Stimulated activated effector memory CD8-positive, alpha-beta T cell treated with anti-CD3 and anti-CD28 coated beads, Interleukin-12 subunit alpha, Interleukin-12 subunit beta, amount 100 ng/mL, for 72 hours (primary cell): ENCODE measurements around the gene PHACTR1.

Source experiments
- ATAC-seq: fragments of 150-1000 bp; cut with Tn5 transposase; 2 replicates; pipeline ENCODE4 v1.10.0; 2021
- DNase-seq, 2 donors: peaks; one replicate each; pipeline ENCODE4 v3.0.0; 2021 to 2022; ENCODE audit warnings: low spot score in 2 of 2
- H3K27ac Mint-ChIP-seq: one replicate; pipeline ENCODE4 v1.8.0; 2022; ENCODE audit warnings: mild to moderate bottlenecking, mixed read lengths
- H3K36me3 Mint-ChIP-seq: one replicate; pipeline ENCODE4 v1.8.0; 2022; ENCODE audit warnings: mild to moderate bottlenecking, mixed read lengths
- H3K4me1 Mint-ChIP-seq: one replicate; pipeline ENCODE4 v1.8.0; 2022; ENCODE audit warnings: mixed read lengths
- H3K4me3 Mint-ChIP-seq: one replicate; pipeline ENCODE4 v1.8.0; 2022; ENCODE audit warnings: mild to moderate bottlenecking, mixed read lengths
- H3K9me3 Mint-ChIP-seq: one replicate; pipeline ENCODE4 v1.8.0; 2022; ENCODE audit warnings: mixed read lengths

Gene PHACTR1

DNA sequence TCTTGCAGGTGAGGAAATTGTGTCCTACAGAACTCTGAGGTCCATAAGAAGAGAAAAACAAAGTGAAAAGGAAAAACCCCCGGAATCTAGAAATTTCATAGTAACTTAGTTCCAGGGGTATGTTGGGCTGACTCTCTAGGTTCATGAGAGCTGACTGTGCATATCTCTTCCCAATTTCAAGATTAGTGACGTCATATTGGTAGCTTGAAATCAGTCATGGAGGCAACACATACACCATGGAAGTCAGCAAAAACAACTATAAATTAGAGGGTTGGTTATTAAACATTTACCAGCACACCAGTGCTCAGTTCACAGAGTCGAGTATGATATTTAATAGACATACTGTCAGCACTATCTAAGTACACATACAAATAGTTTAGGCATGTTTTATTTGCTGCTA, 49.8 kb downstream of the PHACTR1 start:
- no peaks in the 10 kb centered on the region for H3K4me1 Mint-ChIP-seq
- no peak for ATAC-seq
- no peak overlapping the region for H3K27ac Mint-ChIP-seq
- no peak for DNase-seq
- no peak overlapping the region for H3K4me3 Mint-ChIP-seq
- no peaks in the 10 kb centered on the region for H3K36me3 Mint-ChIP-seq
- no peaks in the 10 kb centered on the region for H3K9me3 Mint-ChIP-seq

DNA sequence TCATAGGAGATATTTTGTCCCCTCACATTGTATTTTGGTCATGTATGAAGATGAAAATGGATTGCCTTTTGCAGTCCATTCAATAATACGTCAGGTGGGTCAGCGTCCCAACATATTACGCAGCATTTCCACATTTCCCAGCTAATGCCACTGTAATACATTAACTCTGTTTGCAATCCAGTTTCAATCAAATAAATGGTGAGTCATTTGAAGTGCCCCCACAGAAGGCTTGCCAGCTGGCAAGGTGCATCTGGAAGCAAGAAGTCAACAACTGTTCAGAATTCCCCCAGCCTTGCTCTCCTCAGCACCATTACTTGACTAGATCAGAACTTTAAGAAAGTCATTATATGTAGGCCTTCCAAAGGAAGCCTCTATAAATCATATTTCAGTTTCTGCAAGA, 50.4 kb downstream of the PHACTR1 start:
- Mint-ChIP-seq H3K27ac (no peak overlapping the region), H3K4me3 (no peak overlapping the region), H3K9me3 (no peaks in the 10 kb centered on the region), H3K36me3 (no peaks in the 10 kb centered on the region), H3K4me1 (no peaks in the 10 kb centered on the region)
- DNase-seq: no peak
- ATAC-seq: no peak

DNA sequence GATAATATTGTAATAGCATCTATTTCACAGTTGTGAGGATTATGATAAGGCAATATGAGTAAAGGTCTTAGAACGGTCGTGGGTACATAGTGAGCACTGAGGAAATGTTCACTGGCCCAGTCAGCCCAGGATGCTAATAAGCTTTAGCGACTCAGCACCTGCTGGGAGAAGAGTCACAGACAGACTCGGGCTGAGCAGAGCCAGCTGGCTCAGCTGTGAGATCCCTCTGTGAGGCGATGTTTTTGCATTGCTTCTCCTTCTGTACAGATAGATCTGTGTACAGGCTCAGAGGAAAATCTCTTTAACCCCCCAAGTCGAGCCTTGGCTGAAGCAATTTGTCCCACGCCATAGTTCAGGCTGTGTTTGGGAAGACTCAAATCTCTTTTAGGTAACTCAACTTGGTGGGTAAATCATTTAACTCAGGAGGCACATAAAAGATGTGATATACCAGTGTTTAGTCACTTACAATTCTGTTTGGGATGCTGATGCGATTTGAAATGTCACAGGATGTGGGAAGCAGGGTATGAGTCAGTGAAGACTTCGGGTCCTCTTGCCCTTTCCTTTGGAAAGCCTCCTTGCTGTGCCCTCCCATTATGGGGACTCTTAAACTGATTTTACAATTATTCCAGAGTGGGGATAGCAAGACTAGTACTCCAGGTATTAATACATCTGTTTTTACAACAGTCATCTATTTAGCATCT, 53.1 kb downstream of the PHACTR1 start:
- Mint-ChIP-seq H3K36me3 (no peaks in the 10 kb centered on the region), H3K4me1 (no peaks in the 10 kb centered on the region), H3K4me3 (no peak overlapping the region), H3K9me3 (no peaks in the 10 kb centered on the region), H3K27ac (no peak overlapping the region)
- no peak for DNase-seq
- no peak for ATAC-seq

DNA sequence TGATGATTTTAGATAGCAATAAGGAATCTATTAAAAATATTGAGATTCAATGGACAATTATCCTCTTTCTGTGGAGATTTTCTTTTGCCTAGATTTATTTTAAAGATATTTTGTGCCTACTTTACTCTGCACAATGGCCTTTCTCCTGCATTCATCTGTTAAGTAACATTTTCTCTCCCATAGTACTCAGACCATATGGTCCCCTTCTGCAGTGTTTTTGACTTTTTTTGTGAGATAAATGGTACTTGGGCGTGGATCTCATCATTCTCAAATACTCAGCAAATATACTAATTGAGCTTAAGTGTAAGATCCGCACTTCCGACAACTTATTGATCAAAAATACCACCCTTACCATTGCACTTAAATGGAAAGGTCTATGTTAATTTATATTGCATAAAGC, 55.8 kb downstream of the PHACTR1 start:
- ATAC-seq (no peak), DNase-seq (no peak)
- no peak overlapping the region for H3K4me3 Mint-ChIP-seq
- H3K36me3 Mint-ChIP-seq: no peaks in the 10 kb centered on the region
- no peaks in the 10 kb centered on the region for H3K9me3 Mint-ChIP-seq
- no peaks in the 10 kb centered on the region for H3K4me1 Mint-ChIP-seq
- H3K27ac Mint-ChIP-seq: no peak overlapping the region

DNA sequence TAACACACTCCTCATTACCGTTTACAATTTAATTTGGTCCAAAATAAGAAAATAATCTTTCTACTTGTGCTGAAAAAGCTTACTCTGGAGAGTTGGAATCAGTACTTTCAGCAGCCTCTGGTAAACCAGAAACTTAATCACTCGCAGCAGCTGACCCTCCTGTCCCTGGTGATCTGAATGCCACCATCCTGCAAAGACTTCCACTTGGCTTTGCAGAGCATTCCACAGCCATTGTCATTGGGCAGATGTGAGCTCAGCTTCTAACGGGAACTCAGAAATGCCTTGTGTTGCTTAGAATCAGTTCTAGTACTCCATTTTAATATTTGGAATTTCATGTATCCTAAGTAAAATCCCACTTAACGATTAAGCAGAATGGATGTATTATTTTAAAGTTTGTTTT, 59.7 kb downstream of the PHACTR1 start:
- H3K9me3 Mint-ChIP-seq: no peaks in the 10 kb centered on the region
- no peak overlapping the region for H3K27ac Mint-ChIP-seq
- H3K4me3 Mint-ChIP-seq: no peak overlapping the region
- DNase-seq: no peak
- no peaks in the 10 kb centered on the region for H3K4me1 Mint-ChIP-seq
- H3K36me3 Mint-ChIP-seq: no peaks in the 10 kb centered on the region
- no peak for ATAC-seq

DNA sequence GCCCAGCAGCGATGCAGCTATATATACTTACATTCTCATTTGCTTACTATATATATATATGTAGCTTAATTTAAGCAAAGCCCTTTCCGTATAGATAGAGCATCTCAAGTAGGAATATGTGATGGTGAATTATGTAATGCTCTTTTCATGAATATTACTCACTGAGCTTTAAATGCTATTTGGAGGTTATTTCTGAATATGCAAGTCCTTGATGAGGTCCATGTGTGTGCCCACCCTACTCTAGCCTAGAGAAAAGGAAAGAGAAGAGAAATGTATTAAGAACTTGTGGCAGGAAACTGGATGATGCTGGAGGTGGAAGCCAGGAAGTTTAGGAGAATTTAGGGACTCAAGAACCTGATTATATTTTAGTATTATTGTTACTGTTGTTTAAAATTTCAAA, 63.2 kb downstream of the PHACTR1 start:
- Mint-ChIP-seq H3K27ac (no peak overlapping the region), H3K36me3 (no peaks in the 10 kb centered on the region), H3K4me3 (no peak overlapping the region), H3K9me3 (no peaks in the 10 kb centered on the region), H3K4me1 (no peaks in the 10 kb centered on the region)
- ATAC-seq: no peak
- DNase-seq: no peak

DNA sequence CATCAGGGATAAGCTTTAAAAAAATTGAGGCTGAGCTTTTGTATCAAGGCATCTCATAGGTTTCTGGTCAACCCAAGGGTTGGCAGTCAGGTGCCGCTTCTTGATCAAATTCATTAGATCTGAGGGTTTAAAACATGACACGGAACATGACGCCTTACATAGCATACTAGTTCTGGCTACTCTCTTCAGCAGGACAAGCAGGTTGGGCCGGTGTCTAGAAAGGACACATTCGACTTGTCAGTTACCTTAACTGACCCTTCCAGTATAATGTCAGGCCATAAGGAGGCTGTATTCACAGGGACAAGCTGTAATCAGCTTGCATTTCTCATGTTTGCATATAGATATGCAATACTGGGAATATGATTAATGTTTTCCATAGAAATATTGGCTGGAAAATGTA, 65.6 kb downstream of the PHACTR1 start:
- H3K36me3 Mint-ChIP-seq: no peaks in the 10 kb centered on the region

DNA sequence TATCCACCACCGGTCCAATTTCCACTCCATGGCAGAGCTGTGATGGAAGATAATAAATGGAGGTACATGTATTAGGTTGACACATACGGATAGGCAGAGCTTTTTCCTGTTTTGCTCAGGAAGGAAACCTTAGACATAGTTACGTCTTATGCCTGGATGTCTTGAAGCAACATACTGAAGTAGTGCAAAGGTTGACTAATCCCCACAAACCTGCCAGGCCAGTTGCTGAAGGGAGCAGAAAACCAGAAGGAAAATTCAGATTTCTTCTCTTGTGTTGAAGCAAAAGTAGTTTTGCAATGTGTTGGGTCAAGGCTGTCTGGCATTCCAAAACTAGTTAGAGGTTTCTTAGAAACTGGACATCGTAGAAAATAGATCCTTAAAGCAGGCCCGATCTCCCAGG, 68.7 kb downstream of the PHACTR1 start:
- Mint-ChIP-seq H3K4me3 (no peak overlapping the region), H3K4me1 (no peaks in the 10 kb centered on the region), H3K27ac (no peak overlapping the region), H3K36me3 (no peaks in the 10 kb centered on the region), H3K9me3 (no peaks in the 10 kb centered on the region)
- ATAC-seq (no peak), DNase-seq (no peak)

More for the DNA sequence above, 65.6 kb downstream of the PHACTR1 start:
- H3K4me1 Mint-ChIP-seq: no peaks in the 10 kb centered on the region
- no peak for ATAC-seq
- H3K27ac Mint-ChIP-seq: no peak overlapping the region
- no peak overlapping the region for H3K4me3 Mint-ChIP-seq
- no peaks in the 10 kb centered on the region for H3K9me3 Mint-ChIP-seq
- no peak for DNase-seq

DNA sequence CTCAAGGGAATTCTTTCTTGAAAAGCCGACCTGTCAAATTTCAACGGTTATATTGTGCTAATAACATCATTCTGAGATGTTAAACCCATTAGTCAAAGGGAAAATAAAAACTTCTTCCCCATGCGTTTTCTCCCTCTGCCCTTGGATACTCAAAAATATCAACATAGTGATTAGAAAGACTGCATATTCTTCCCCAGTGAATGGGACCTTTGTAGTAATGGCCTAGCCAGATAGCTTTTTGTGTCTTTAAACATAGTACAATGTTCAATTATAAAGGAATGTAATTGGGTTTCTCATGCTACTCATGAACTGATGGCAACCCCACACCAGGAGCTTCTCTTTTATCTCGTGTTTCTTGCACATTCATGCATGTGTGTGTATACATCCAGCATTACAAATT, 69.4 kb downstream of the PHACTR1 start:
- no peak for DNase-seq
- H3K27ac Mint-ChIP-seq: no peak overlapping the region
- H3K4me3 Mint-ChIP-seq: no peak overlapping the region
- no peaks in the 10 kb centered on the region for H3K4me1 Mint-ChIP-seq
- no peaks in the 10 kb centered on the region for H3K36me3 Mint-ChIP-seq
- no peak for ATAC-seq
- no peaks in the 10 kb centered on the region for H3K9me3 Mint-ChIP-seq

DNA sequence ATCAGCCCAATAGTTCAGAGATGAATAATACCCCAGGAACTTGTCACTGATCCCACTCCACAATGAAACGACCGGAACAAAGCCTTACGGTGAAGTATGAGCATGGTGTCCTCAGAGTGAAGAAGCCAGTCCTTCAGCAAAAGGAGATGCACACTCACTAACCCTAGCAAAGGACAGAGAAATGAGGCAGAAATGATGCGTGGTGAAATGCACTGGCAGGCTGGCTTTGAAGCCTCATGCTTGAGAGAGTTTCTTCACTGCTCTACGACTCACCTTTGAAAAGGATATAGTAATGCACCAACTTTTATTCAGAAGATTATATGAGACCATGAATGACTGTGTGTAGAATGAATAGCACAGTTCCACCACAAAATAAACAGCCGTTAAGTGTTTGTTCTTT, 74.8 kb downstream of the PHACTR1 start:
- Mint-ChIP-seq H3K4me3 (no peak overlapping the region), H3K9me3 (no peaks in the 10 kb centered on the region), H3K36me3 (no peaks in the 10 kb centered on the region), H3K4me1 (no peaks in the 10 kb centered on the region), H3K27ac (no peak overlapping the region)
- ATAC-seq (no peak), DNase-seq (no peak)

DNA sequence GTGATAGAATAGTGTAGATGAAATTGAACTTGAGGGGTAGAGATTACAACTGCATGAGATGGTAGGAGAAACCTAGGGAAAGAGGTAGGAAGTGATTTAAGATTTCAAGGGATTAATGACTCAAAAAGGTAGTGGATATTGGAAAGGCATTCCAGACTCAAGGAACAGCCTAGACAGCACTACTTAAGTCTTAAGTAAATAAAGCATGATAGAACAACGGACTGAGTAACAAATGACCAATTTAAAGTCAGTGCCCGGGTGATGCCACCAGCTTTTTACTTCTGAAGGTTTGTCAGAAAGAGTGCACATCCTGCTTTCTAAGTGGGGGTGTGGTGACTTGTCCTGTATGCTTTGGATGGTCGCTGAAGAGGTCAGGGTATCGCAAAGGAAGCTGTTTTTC, 81.8 kb downstream of the PHACTR1 start:
- no peaks in the 10 kb centered on the region for H3K9me3 Mint-ChIP-seq
- no peak overlapping the region for H3K27ac Mint-ChIP-seq
- H3K4me1 Mint-ChIP-seq: no peaks in the 10 kb centered on the region
- DNase-seq: no peak
- H3K36me3 Mint-ChIP-seq: no peaks in the 10 kb centered on the region
- H3K4me3 Mint-ChIP-seq: no peak overlapping the region
- ATAC-seq: no peak

DNA sequence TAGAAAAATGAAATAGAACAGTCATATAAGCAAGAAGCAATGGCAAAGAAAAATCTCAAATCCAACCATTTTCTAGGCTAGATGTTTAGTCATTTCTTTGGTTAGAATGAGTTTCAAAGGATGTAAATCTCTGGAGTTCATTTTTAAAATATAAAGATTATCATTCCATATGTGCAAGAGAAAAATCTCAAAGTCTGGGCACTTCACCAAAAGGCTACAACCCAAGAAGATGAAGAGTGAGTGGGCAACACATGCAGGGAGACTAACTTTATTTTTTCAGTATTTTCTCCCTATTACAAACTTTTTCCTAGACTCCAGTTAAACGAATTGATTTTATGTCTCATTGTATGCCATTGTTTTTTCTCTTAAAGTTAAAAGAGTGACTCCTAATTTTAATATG, 83.6 kb downstream of the PHACTR1 start:
- no peaks in the 10 kb centered on the region for H3K36me3 Mint-ChIP-seq
- no peak overlapping the region for H3K27ac Mint-ChIP-seq
- H3K4me1 Mint-ChIP-seq: no peaks in the 10 kb centered on the region
- ATAC-seq (no peak), DNase-seq (no peak)
- no peaks in the 10 kb centered on the region for H3K9me3 Mint-ChIP-seq
- no peak overlapping the region for H3K4me3 Mint-ChIP-seq

DNA sequence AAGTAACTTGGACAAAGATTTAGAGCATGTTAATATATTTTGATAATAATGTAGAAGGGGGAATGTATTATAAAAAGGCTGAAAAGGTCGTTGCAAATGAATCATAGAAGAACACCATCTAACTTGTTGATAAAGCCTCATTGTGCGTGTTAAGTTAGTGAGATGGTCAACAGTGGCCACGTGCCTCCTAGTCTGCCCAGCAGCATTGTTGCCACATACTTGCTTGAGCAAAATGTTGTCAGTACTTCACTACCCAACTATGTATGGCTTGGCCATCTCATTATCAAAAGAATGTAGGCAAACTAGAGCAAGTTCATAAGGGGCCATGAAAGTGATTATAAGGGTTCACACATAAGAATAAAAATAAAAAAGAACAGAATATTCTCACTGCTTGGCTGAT, 84.6 kb downstream of the PHACTR1 start:
- H3K36me3 Mint-ChIP-seq: no peaks in the 10 kb centered on the region
- ATAC-seq (no peak), DNase-seq (no peak)
- peaks cover 3% of the 10 kb centered on the region for H3K9me3 Mint-ChIP-seq
- no peak overlapping the region for H3K27ac Mint-ChIP-seq
- H3K4me3 Mint-ChIP-seq: no peak overlapping the region
- no peaks in the 10 kb centered on the region for H3K4me1 Mint-ChIP-seq

DNA sequence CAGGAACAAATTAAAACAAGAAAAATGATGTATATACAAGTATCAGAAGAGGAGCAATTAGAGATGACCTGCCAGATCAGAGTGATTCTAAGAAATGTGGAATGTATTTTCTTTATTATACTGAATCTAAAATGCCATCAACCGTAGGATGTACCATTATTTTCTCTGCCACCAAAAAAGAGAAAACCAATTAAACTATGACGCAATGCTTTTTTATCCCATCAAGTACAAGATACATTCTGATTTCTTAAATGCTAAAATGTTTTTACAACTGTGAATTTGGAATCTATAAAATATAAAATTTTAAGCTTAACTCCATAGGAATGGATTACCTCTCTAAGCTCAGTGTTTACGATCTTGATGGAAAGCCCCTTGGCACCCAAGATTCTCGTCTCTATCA, 85.9 kb downstream of the PHACTR1 start:
- ATAC-seq: no peak
- Mint-ChIP-seq H3K4me3 (no peak overlapping the region), H3K27ac (no peak overlapping the region)

DNA sequence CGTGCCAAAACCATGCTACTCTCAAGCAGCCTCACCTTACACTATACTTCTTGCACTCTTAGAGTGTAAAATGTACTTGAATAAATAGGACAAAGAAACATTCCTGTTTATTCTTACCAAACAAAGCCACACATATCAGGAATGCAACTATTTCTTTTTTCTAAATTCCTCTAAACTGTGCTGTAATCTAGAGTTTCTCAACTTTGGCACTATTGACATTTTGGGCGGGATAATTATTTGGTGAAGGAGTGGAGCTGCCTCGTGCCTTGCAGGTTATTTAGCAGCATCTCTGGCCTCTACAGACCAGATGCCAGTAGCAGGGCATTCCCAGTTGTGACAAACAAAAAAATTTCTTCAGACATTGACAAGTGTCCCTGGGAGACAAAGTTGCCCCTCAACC, 86.9 kb downstream of the PHACTR1 start:
- Mint-ChIP-seq H3K4me3 (no peak overlapping the region), H3K36me3 (no peaks in the 10 kb centered on the region), H3K4me1 (no peaks in the 10 kb centered on the region), H3K9me3 (peaks cover 4% of the 10 kb centered on the region), H3K27ac (no peak overlapping the region)
- DNase-seq: no peak
- ATAC-seq: no peak

More for the DNA sequence above, 85.9 kb downstream of the PHACTR1 start:
- H3K9me3 Mint-ChIP-seq: peaks cover 4% of the 10 kb centered on the region
- DNase-seq: no peak
- H3K4me1 Mint-ChIP-seq: no peaks in the 10 kb centered on the region
- H3K36me3 Mint-ChIP-seq: no peaks in the 10 kb centered on the region

DNA sequence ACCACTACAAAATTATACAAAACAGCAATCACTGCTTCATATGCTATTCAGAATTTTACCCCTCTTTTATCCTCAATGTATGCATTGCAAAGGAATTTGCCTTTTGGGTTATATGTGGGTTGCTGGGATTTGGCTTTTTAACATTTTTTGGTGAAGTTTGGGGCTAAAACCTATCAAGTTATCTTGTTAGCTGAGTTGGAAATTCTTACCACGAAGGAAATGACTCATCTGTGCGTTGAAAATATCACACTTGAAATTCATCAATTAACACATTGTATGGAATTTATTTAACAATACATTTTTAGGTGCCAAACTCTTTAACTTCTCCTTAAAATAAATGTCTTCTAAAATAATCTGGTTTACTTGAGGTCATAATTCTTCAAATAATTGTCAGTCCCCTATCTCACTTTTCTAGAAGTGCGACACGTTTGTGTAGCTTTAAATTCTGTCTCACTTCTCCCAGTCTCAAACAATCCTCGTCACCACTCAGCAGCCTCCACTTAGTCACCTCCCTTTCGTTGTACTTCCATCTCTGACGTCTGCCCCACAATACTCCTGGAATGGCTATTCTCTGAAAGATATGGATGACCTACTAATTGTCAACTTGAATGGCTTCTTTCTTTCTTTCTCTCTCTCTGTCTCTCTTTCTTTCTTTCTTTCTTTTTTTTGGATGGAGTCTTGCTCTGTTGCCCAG, 88.5 kb downstream of the PHACTR1 start:
- Mint-ChIP-seq H3K4me3 (no peak overlapping the region), H3K27ac (no peak overlapping the region), H3K36me3 (no peaks in the 10 kb centered on the region), H3K4me1 (no peaks in the 10 kb centered on the region), H3K9me3 (peaks cover 4% of the 10 kb centered on the region)
- ATAC-seq (no peak), DNase-seq (no peak)
